H1 (cell line): Measurements from ENCODE around the gene HS1BP3. TPM values are rescaled to one million over a fixed set of nuclear protein-coding genes. Genes with fewer than 3 reads are reported as not detected.
A peak's percentile ranks its signal among the peaks of the same experiment; 100 is the strongest.

Source experiments
- CTCF ChIA-PET: fragments of 300-600 bp; sonication (Branson Sonifier 250); formaldehyde crosslinking; loops from one replicate; lab custom pipeline; 2021; ENCODE audit not compliant: partially characterized antibody; lab: Charles Lee
- POLR2A ChIA-PET: fragments of 300-600 bp; sonication (Branson Sonifier 250); formaldehyde crosslinking; loops from one replicate; lab custom pipeline; 2021; ENCODE audit warnings: inconsistent platforms; ENCODE audit not compliant: partially characterized antibody; lab: Charles Lee
- DNase-seq, 2 experiments: peaks; one replicate each; pipeline versions ENCODE4 v3.0.0 to v3.0.0-alpha.2; 2010 to 2022; ENCODE audit warnings: low spot score in 2 of 2, low read depth in 1 of 2, mixed read lengths in 1 of 2
- FAIRE-seq: peaks from 2 replicates; lab custom pipeline; 2011; peaks lifted over from hg19 to GRCh38; lab: Jason Lieb, UNC
- H2AFZ ChIP-seq: 2 replicates; pipeline ENCODE4 v1.8.1; 2012; ENCODE audit warnings: low read length, inconsistent platforms
- H2AK5ac ChIP-seq: 2 replicates; pipeline ENCODE4 v1.6.1; 2013; ENCODE audit warnings: low read depth, low read length
- H2BK120ac ChIP-seq: replicated peaks from 2 replicates; pipeline ENCODE3; 2013; ENCODE audit warnings: low read depth, low read length, inconsistent platforms
- H2BK12ac ChIP-seq: 2 replicates; pipeline ENCODE4 v1.6.1; 2013; ENCODE audit warnings: low read depth, low read length
- H2BK15ac ChIP-seq: 2 replicates; pipeline ENCODE4 v1.6.1; 2013; ENCODE audit warnings: low read length
- H2BK20ac ChIP-seq: 2 replicates; pipeline ENCODE4 v1.6.1; 2013; ENCODE audit warnings: low read length
- H2BK5ac ChIP-seq: 2 replicates; pipeline ENCODE4 v1.6.1; 2013; ENCODE audit warnings: low read depth, low read length
- H3K14ac ChIP-seq: 2 replicates; pipeline ENCODE4 v1.6.1; 2013; ENCODE audit warnings: inconsistent platforms; ENCODE audit not compliant: insufficient read length
- H3K18ac ChIP-seq: 2 replicates; pipeline ENCODE4 v1.6.1; 2013; ENCODE audit warnings: low read length; ENCODE audit errors: extremely low read depth
- H3K23ac ChIP-seq: 2 replicates; pipeline ENCODE4 v1.6.1; 2013; ENCODE audit warnings: inconsistent platforms; ENCODE audit not compliant: insufficient read length
- H3K23me2 ChIP-seq: 2 replicates; pipeline ENCODE4 v1.6.1; 2013; ENCODE audit warnings: low read depth, low read length
- H3K27ac ChIP-seq: 2 replicates; pipeline ENCODE4 v1.6.1; 2011; ENCODE audit warnings: low read depth, low read length, inconsistent platforms
- H3K27me3 ChIP-seq, 4 experiments: replicated peaks in 1 of 4; 1 replicate in 1 of 4; 2 replicates in 3 of 4; pipeline versions ENCODE4 v1.6.1 to v1.8.1; 2011 to 2013; ENCODE audit warnings: low read length in 3 of 4, mild to moderate bottlenecking in 3 of 4, inconsistent platforms in 2 of 4, mixed read lengths in 2 of 4, moderate library complexity in 1 of 4; ENCODE audit not compliant: control insufficient read depth in 3 of 4, insufficient read depth in 3 of 4; ENCODE audit errors: extremely low read depth in 1 of 4
- H3K36me3 ChIP-seq, 4 experiments: 2 replicates each; pipeline versions ENCODE4 v1.6.1 to v1.8.1; 2011 to 2013; ENCODE audit warnings: mild to moderate bottlenecking in 4 of 4, low read length in 3 of 4, moderate library complexity in 2 of 4, control low read depth in 1 of 4, inconsistent platforms in 1 of 4; ENCODE audit not compliant: insufficient read depth in 4 of 4, control insufficient read depth in 2 of 4
- H3K4ac ChIP-seq: replicated peaks from 2 replicates; pipeline ENCODE3; 2013; ENCODE audit warnings: low read length, low read depth, mixed read lengths, inconsistent platforms; ENCODE audit not compliant: insufficient read length
- H3K4me1 ChIP-seq, 4 experiments: replicated peaks in 1 of 4; 1 replicate in 1 of 4; 2 replicates in 3 of 4; pipeline versions ENCODE4 v1.6.1 to v1.8.1; 2011 to 2013; ENCODE audit warnings: low read length in 3 of 4, inconsistent platforms in 2 of 4, mixed read lengths in 1 of 4; ENCODE audit not compliant: insufficient read depth in 4 of 4, control insufficient read depth in 3 of 4
- H3K4me2 ChIP-seq, 2 experiments: 2 replicates each; pipeline versions ENCODE4 v1.6.1 to v1.8.1; 2011 to 2013; ENCODE audit warnings: low read depth in 2 of 2, low read length in 2 of 2, control low read depth in 1 of 2, inconsistent platforms in 1 of 2, mild to moderate bottlenecking in 1 of 2; ENCODE audit not compliant: insufficient read depth in 1 of 2
- H3K4me3 ChIP-seq, 4 experiments: fragments of 200-600, 300-600 bp in 1 of 4; sonication (generic), shearing (Covaris generic), sonication (Bioruptor Twin) in 1 of 4; 2 replicates each; pipeline versions ENCODE4 v1.5.1 to v1.8.1; 2011 to 2016; ENCODE audit warnings: low read length in 4 of 4, low read depth in 3 of 4, control low read depth in 2 of 4, inconsistent platforms in 2 of 4, mild to moderate bottlenecking in 2 of 4, mixed read lengths in 1 of 4, moderate library complexity in 1 of 4; ENCODE audit not compliant: insufficient read depth in 2 of 4; ENCODE audit errors: extremely low read depth in 1 of 4
- H3K56ac ChIP-seq: replicated peaks from 2 replicates; pipeline ENCODE3; 2013; ENCODE audit warnings: low read depth, mild to moderate bottlenecking, mixed read lengths, low read length, inconsistent platforms; ENCODE audit not compliant: insufficient read length
- H3K79me1 ChIP-seq: 2 replicates; pipeline ENCODE4 v1.6.1; 2013; ENCODE audit warnings: low read depth, low read length, control low read depth
- H3K79me2 ChIP-seq, 2 experiments: 2 replicates each; pipeline versions ENCODE4 v1.6.1 to v1.8.1; 2012 to 2013; ENCODE audit warnings: low read length in 2 of 2, mild to moderate bottlenecking in 2 of 2, inconsistent platforms in 1 of 2; ENCODE audit not compliant: insufficient read depth in 2 of 2, control insufficient read depth in 1 of 2
- H3K9ac ChIP-seq, 4 experiments: replicated peaks in 1 of 4; 1 replicate in 1 of 4; 2 replicates in 3 of 4; pipeline versions ENCODE4 v1.6.1 to v1.8.1; 2011 to 2013; ENCODE audit warnings: low read depth in 3 of 4, low read length in 3 of 4, control low read depth in 2 of 4, mild to moderate bottlenecking in 2 of 4, moderate library complexity in 2 of 4, inconsistent platforms in 1 of 4; ENCODE audit errors: extremely low read depth in 1 of 4
- H3K9me3 ChIP-seq, 2 experiments: 2 replicates each; pipeline versions ENCODE4 v1.6.1 to v1.8.1; 2012 to 2013; ENCODE audit warnings: mild to moderate bottlenecking in 2 of 2, moderate library complexity in 2 of 2, control low read depth in 1 of 2, inconsistent platforms in 1 of 2, low read depth in 1 of 2, low read length in 1 of 2, mixed read lengths in 1 of 2; ENCODE audit not compliant: insufficient read depth in 2 of 2
- H4K20me1 ChIP-seq, 2 experiments: replicated peaks in 1 of 2; 2 replicates each; pipeline versions ENCODE3 to v1.8.1; 2011 to 2013; ENCODE audit warnings: inconsistent platforms in 2 of 2, low read length in 2 of 2, mild to moderate bottlenecking in 1 of 2; ENCODE audit not compliant: insufficient read depth in 2 of 2, control insufficient read depth in 1 of 2
- H4K5ac ChIP-seq: 2 replicates; pipeline ENCODE4 v1.6.1; 2013; ENCODE audit warnings: low read length, low read depth, mixed read lengths, inconsistent platforms; ENCODE audit not compliant: insufficient read length
- H4K8ac ChIP-seq: 2 replicates; pipeline ENCODE4 v1.8.0; 2013; ENCODE audit warnings: mild to moderate bottlenecking, moderate library complexity, low read length, inconsistent platforms; ENCODE audit not compliant: insufficient read depth; ENCODE audit errors: extremely low read depth
- H4K91ac ChIP-seq: replicated peaks from 2 replicates; pipeline ENCODE3; 2013; ENCODE audit warnings: low read length, mixed read lengths, inconsistent platforms; ENCODE audit not compliant: insufficient read length
- CTBP2 ChIP-seq: IDR thresholded peaks from 2 replicates; pipeline ENCODE4 v1.7.0; 2011; ENCODE audit warnings: borderline replicate concordance, mild to moderate bottlenecking, moderate library complexity, mixed read lengths, low read length; ENCODE audit not compliant: insufficient read depth, insufficient read length
- EZH2 ChIP-seq: fragments of 200-600 bp; sonication (generic); IDR thresholded peaks from 2 replicates; pipeline ENCODE4 v1.7.1; 2012; ENCODE audit warnings: low read depth, mild to moderate bottlenecking, moderate library complexity, low read length, inconsistent platforms; ENCODE audit not compliant: severe bottlenecking
- GABPA ChIP-seq: IDR thresholded peaks from 2 replicates; pipeline ENCODE4 v1.6.1; 2011; ENCODE audit warnings: mild to moderate bottlenecking, low read length, moderate library complexity, borderline replicate concordance; ENCODE audit not compliant: insufficient read depth
- HDAC2 ChIP-seq, 2 experiments: fragments of 300-600 bp in 1 of 2; sonication (generic) in 1 of 2; IDR thresholded peaks; 2 replicates each; pipeline ENCODE4 v1.6.1; 2011 to 2012; ENCODE audit warnings: low read depth in 2 of 2, low read length in 2 of 2, mild to moderate bottlenecking in 2 of 2, moderate library complexity in 2 of 2, borderline replicate concordance in 1 of 2, inconsistent platforms in 1 of 2
- RNF2 ChIP-seq: fragments of 200-900, 300-1000 bp; sonication (generic); IDR thresholded peaks from 2 replicates; pipeline ENCODE4 v1.7.1; 2016; ENCODE audit warnings: borderline replicate concordance, low read depth, mild to moderate bottlenecking, antibody characterized with exemption, low read length; ENCODE audit not compliant: poor library complexity, severe bottlenecking; ENCODE audit errors: missing control alignments
- SUZ12 ChIP-seq: fragments of 200-600 bp; sonication (generic); IDR thresholded peaks from 2 replicates; pipeline ENCODE4 v1.6.1; 2012; ENCODE audit warnings: mild to moderate bottlenecking, inconsistent platforms, low read length, moderate library complexity, mixed read lengths
- WGBS, 2 experiments: shearing (Covaris generic) in 1 of 2; methylation state at CpG; one replicate each; pipeline versions ENCODE4 v1.1.6 to v1.1.7; 2013 to 2015; ENCODE audit warnings: low lambda C conversion rate in 2 of 2, mixed read lengths in 2 of 2, inconsistent platforms in 1 of 2, low coverage in 1 of 2, missing lambda C conversion rate in 1 of 2; ENCODE audit not compliant: insufficient replicate concordance in 2 of 2, insufficient coverage in 1 of 2, insufficient read length in 1 of 2; ENCODE audit errors: extremely low coverage in 1 of 2, missing lambda C conversion rate in 1 of 2; 5-methylcytosine and 5-hydroxymethylcytosine counted together
- polyA plus RNA-seq, 7 experiments: library from polyadenylated mRNA; depleted of rRNA in 3 of 7; stranded (reverse) in 5 of 7; unstranded in 2 of 7; fragments of >200 nt in 5 of 7; fragments of 200-250 nt in 2 of 7; gene quantifications; 1 replicate in 5 of 7; 2 replicates in 1 of 7; 4 replicates in 1 of 7; pipeline versions ENCODE4 v1.2.1 to v1.2.3, GENCODE V29; 2011 to 2013; ENCODE audit warnings: missing spikeins in 2 of 7, mixed read lengths in 2 of 7
- total RNA-seq: library from RNA; stranded (reverse); fragmentation: NEBNext Ultra II Directional; extraction: Animal tissue kit (Norgen Biotek cat#: 25700); gene quantifications from 2 replicates; pipeline ENCODE4 v1.2.1, GENCODE V29; 2021
- TF ChIP-seq, protein P1 (sequence below): IDR thresholded peaks from 2 replicates; pipeline ENCODE4 v1.6.1; 2012; ENCODE audit warnings: inconsistent platforms

The HS1BP3 gene
- total and polyA plus RNA-seq, 2 of the 8 experiments (the other 6 are each of a cell fraction or from before 2014, with no cell fraction given): 11.1 to 11.3 TPM

DNA sequence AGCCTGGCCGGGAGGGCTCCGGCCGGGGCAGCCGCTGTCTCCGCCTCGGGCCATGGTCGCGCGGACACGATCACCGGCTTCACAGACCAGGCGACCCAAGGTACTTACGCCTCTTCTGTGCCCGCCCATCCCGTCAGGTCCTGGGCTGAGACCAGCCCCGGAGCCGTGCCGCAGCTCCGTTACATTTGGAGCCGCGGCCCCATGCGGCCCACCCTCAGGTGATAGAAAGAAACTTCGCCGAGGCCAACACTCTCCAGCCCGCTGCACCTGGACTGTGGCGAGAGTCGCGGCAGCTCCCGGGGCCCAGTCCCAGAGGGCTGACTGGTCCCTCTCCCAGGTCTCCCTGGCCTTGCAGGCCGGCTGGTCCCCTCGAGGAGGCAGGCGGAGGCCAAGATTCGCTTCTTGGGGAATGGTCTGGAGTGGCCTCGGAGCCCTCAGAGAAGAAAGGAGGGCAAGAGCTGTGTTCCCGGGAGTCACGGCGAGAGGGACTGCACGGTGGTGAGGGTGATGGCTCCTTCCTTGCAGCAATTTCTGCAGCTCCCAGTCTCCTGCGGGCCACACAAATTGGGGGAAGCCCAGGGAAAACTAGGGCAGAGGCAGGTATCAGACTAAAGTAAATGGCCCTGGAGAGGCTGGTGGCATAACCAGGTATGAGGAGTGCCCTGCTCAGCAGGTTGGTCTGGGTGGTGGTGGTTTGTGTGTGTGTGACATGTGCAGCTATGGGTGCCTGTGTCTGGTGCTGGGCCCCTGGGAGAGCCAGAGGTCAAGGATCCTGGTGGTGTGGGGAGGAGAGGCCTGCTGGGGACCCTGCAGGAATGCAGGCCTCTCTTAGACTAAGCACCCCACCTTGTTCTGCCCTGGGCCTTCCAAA lies 16.9 kb upstream of the HS1BP3 start:
- Histone ChIP-seq H3K23me2 (peaks cover 17% of the 10 kb centered on the region; the same call in 1 of the 2 replicates), H3K4me3 (peak overlapping the region; percentile 40 to 60 (median 48)), H2BK5ac (no peak overlapping the region), H3K56ac (no peak overlapping the region), H4K20me1 (peaks cover 2 to 16% of the 10 kb centered on the region in 2 experiments), H4K5ac (no peak overlapping the region), H3K27ac (no peak overlapping the region), H2AK5ac (no peak overlapping the region), H2BK12ac (no peak overlapping the region), H3K18ac (peak overlapping the region; percentile 62), H4K8ac (no peak overlapping the region; the same call in 1 of the 2 replicates), H3K9me3 (no peaks in the 10 kb centered on the region; a peak in 1 of 4 replicates), H2BK120ac (no peak overlapping the region), H3K36me3 (peaks cover 0 to 5% (median 0%) of the 10 kb centered on the region in 4 experiments; a peak in 1 of 8 replicates), H2AFZ (0 out of 2 replicates have a peak overlapping the region, but pooled peaks have one; percentile 7), H3K4me1 (peaks cover 4 to 33% (median 18%) of the 10 kb centered on the region in 4 experiments), H3K4ac (no peak overlapping the region), H3K23ac (no peak overlapping the region), H3K79me1 (no peaks in the 10 kb centered on the region), H4K91ac (no peak overlapping the region), H3K4me2 (peak overlapping the region; percentile 67 to 88), H2BK15ac (no peak overlapping the region), H2BK20ac (no peak overlapping the region), H3K14ac (no peak overlapping the region), H3K27me3 (peaks cover 82 to 96% (median 95%) of the 10 kb centered on the region in 4 experiments), H3K79me2 (no peaks in the 10 kb centered on the region), H3K9ac (no peak overlapping the region; a peak in 1 of 7 replicates)
- CTCF ChIA-PET: interaction anchor here (0.6 to 8.9 kb wide), 7 partner anchors 8 to 1342 kb away, joined by 3 to 266 read pairs (median 3); partner anchors contain the start of gene HS1BP3
- POLR2A ChIA-PET: interaction anchor here (1.6 to 1.8 kb wide), 2 partner anchors 17 to 221 kb away, joined by 5 to 8 read pairs; partner anchors contain the start of genes HS1BP3 and RHOB
- FAIRE-seq (no peak), DNase-seq (peak in 1 of 2 experiments; percentile 64)
- WGBS, 2 experiments: 4% methylated on average over 30 of the region's 39 CpGs; no CpG with 5 or more reads in 1 of the 2 experiments
- TF ChIP-seq GABPA (0 out of 2 replicates have a peak, but pooled peaks have one; percentile 29), EZH2 (peak; percentile 80), SUZ12 (peak; percentile 79), CTBP2 (peak; percentile 46), RNF2 (peak; percentile 60), HDAC2 (IDR thresholded peaks at IDR 0.05; ENCODE audit: borderline replicate concordance in 1 of 2, low read depth in 2 of 2, low read length in 2 of 2) (no peak)
- TF ChIP-seq, protein P1, sequence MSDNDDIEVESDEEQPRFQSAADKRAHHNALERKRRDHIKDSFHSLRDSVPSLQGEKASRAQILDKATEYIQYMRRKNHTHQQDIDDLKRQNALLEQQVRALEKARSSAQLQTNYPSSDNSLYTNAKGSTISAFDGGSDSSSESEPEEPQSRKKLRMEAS: peak; percentile 9; the same call in 1 of the 2 replicates
